Immature natural killer cell (primary cell): ENCODE data around the gene RET. TPM values are rescaled to one million over a fixed set of nuclear protein-coding genes. Genes with fewer than 3 reads are reported as not detected.

Experiments used
- DNase-seq, 3 donors: peaks; one replicate each; pipeline ENCODE4 v3.0.0; 2022; ENCODE audit warnings: mixed read lengths in 1 of 3
- H3K27ac Mint-ChIP-seq, 6 donors: one replicate each; pipeline ENCODE4 v1.8.0; 2020; ENCODE audit warnings: mixed read lengths in 6 of 6, mild to moderate bottlenecking in 5 of 6, inconsistent platforms in 4 of 6, moderate library complexity in 3 of 6
- H3K27me3 Mint-ChIP-seq, 3 donors: one replicate each; pipeline ENCODE4 v1.8.0; 2020 to 2021; ENCODE audit warnings: low read depth in 3 of 3, mild to moderate bottlenecking in 3 of 3, mixed read lengths in 3 of 3, moderate library complexity in 3 of 3, inconsistent platforms in 1 of 3
- H3K36me3 Mint-ChIP-seq, 3 donors: one replicate each; pipeline ENCODE4 v1.8.0; 2020; ENCODE audit warnings: mixed read lengths in 3 of 3, inconsistent platforms in 2 of 3, mild to moderate bottlenecking in 2 of 3
- H3K4me1 Mint-ChIP-seq, 2 donors: one replicate each; pipeline ENCODE4 v1.8.0; 2020; ENCODE audit warnings: inconsistent platforms in 2 of 2, mild to moderate bottlenecking in 2 of 2, mixed read lengths in 2 of 2, moderate library complexity in 1 of 2
- H3K4me3 Mint-ChIP-seq, 5 donors: one replicate each; pipeline ENCODE4 v1.8.0; 2020; ENCODE audit warnings: mild to moderate bottlenecking in 5 of 5, mixed read lengths in 5 of 5, inconsistent platforms in 3 of 5, moderate library complexity in 3 of 5
- H3K9me3 Mint-ChIP-seq, 6 donors: one replicate each; pipeline ENCODE4 v1.8.0; 2020; ENCODE audit warnings: mild to moderate bottlenecking in 6 of 6, mixed read lengths in 6 of 6, inconsistent platforms in 4 of 6, moderate library complexity in 3 of 6
- polyA plus RNA-seq, 3 donors: library from polyadenylated mRNA; unstranded; fragments of 300-500 nt; fragmentation: Illumina TruSeq; gene quantifications; one replicate each; pipeline ENCODE4 v1.2.3, GENCODE V29; 2021

The RET gene
- polyA plus RNA-seq, 3 donors from 2014 or later: 0.27 TPM; not detected in 2

DNA sequence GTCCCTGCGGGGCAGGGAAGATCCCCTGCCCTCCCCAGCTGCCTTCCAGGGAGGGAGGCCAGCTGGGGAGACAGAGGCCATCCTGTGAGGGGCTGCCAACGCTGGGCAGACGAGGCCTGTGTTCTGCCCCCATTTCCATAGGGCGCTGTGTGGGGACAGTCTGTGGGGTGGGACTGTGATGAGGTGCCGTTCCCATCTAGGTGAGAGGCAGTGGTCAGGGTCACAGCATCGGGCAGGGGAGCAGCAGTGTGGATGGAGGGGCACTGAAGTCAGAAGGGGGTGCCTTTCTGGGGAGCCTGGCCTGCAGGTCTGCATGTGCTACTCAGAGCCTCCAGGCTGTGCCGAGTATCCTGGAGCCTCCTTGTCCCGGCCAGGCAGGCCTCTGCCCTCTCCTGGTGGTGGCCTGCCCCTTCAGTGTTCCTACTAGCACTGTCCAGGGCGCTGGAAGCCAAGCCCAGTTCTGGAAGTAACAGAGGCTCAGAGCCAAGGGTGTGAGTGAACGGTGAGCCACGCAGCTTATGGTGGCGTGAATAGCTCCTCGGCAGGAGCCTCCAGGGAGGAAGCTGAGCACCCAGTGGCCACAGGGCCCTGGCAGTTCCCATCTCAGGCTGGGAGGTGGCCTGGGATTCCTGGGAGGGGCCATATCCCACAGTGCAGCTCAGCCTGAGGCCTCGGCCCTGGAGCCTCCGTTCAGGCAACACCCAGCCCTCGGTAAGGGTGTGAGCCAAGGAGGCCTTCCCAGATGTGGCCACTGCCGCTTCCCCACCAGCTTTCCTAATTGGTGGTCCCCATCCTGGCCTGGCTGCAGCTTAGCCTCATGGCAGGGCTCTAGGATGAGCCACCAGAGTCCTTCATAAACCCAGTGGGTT is 38.1 kb downstream of the RET start:
- no peak for DNase-seq
- peak overlapping the region in 1 of 6 donors; percentile 17 for H3K27ac Mint-ChIP-seq
- H3K9me3 Mint-ChIP-seq: no peaks in the 10 kb centered on the region
- no peak overlapping the region for H3K4me3 Mint-ChIP-seq
- peaks cover 0 to 4% of the 10 kb centered on the region in 2 donors for H3K4me1 Mint-ChIP-seq
- H3K27me3 Mint-ChIP-seq: no peaks in the 10 kb centered on the region
- no peaks in the 10 kb centered on the region for H3K36me3 Mint-ChIP-seq

DNA sequence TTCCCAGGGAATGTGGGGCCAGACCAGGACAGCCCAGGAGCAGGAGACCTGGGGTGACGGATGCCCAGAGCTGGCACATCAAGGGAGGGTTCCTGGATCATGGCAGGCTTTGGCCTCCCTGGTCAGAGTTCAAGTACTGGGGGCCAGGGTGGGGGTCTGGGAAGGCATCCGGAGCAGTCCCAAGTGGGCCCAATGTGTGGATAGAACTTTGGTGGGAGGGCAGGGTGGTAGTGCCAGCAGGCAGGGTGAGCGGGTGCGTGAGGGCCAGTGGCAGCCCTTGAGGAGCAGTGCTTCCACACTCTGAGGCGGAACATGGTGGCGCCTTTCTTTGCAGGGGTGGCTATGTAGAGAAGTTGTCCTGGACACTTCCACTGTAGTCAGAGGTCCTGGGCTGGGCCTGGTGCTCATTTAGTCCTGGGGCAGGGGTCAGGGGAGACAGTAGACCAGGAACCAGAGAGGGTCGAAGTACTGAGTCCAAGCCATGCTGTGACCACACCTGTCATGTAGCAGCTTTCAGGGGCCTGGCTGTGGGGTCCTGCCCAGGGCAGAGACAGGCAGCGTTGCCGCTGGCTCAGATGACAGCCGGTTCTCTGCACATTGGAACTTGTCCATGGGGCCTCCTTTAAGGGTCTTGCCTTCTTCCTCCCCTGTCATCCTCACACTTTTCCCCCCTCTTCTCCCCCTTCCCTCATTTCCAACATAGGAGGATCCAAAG is 39.2 kb downstream of the RET start:
- H3K4me3 Mint-ChIP-seq: no peak overlapping the region
- no peaks in the 10 kb centered on the region for H3K36me3 Mint-ChIP-seq
- H3K27me3 Mint-ChIP-seq: peaks cover 0 to 4% (median 0%) of the 10 kb centered on the region in 3 donors
- peak overlapping the region in 1 of 6 donors; percentile 50 for H3K27ac Mint-ChIP-seq
- peaks cover 9 to 13% of the 10 kb centered on the region in 2 donors for H3K4me1 Mint-ChIP-seq
- H3K9me3 Mint-ChIP-seq: no peaks in the 10 kb centered on the region
- DNase-seq: no peak

DNA sequence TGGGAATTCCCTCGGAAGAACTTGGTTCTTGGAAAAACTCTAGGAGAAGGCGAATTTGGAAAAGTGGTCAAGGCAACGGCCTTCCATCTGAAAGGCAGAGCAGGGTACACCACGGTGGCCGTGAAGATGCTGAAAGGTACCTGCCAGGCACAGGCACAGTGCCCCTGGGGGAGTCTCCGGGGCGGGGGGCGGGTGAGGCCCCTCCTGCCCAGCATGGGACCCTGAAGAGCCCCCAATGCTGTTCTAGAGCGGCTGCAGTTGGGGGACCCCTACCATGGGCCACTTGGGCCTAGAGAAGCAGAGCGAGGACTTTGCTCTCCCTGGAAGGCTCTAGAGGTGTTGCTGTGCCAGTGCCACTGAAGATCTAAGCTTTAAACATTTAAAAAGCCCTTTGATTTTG is 39.7 kb downstream of the RET start:
- Mint-ChIP-seq H3K9me3 (no peaks in the 10 kb centered on the region), H3K36me3 (no peaks in the 10 kb centered on the region), H3K27me3 (peaks cover 0 to 4% (median 0%) of the 10 kb centered on the region in 3 donors), H3K4me3 (no peak overlapping the region), H3K4me1 (peaks cover 14 to 19% of the 10 kb centered on the region in 2 donors), H3K27ac (peak overlapping the region in 1 of 6 donors; percentile 50)
- no peak for DNase-seq

DNA sequence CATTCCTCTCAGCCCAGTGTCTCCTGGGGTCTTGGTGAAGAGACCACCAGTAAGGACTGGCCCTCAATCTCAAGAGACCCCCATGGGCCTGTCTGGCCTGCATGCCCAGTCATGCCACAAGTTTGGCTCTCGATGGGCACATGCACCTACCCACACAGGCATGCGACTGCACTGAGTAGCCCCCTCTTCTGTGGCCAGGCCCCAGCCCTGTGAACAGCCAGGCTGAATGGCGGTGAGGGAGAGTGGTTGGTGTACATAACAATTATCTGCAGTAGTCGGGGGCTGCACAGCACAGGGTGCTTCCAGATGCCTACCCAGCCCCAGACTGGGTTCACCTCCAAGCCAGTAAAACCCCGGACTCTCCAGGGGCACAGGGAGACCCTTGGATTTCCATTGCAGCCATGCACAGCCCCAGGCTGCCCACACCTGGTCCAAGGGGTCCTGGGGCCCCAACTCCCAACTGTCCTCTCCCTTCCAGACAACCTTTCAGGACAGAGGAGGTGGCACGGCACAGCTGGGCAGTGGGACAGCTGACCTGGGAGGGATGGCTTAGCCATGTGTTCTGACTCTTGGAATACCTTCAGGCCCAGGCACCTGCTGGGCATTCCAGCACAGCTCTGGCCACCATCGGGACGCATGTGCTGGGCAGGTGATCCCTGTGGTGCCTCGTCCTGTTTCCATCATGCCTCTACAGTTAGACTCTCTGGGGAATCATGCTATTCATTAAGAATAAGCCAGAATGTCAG is 40.3 kb downstream of the RET start:
- Mint-ChIP-seq H3K27ac (peak overlapping the region in 1 of 6 donors; percentile 21), H3K4me1 (peaks cover 20 to 25% of the 10 kb centered on the region in 2 donors), H3K4me3 (no peak overlapping the region), H3K27me3 (peaks cover 0 to 4% (median 0%) of the 10 kb centered on the region in 3 donors), H3K36me3 (no peaks in the 10 kb centered on the region), H3K9me3 (no peaks in the 10 kb centered on the region)
- no peak for DNase-seq

DNA sequence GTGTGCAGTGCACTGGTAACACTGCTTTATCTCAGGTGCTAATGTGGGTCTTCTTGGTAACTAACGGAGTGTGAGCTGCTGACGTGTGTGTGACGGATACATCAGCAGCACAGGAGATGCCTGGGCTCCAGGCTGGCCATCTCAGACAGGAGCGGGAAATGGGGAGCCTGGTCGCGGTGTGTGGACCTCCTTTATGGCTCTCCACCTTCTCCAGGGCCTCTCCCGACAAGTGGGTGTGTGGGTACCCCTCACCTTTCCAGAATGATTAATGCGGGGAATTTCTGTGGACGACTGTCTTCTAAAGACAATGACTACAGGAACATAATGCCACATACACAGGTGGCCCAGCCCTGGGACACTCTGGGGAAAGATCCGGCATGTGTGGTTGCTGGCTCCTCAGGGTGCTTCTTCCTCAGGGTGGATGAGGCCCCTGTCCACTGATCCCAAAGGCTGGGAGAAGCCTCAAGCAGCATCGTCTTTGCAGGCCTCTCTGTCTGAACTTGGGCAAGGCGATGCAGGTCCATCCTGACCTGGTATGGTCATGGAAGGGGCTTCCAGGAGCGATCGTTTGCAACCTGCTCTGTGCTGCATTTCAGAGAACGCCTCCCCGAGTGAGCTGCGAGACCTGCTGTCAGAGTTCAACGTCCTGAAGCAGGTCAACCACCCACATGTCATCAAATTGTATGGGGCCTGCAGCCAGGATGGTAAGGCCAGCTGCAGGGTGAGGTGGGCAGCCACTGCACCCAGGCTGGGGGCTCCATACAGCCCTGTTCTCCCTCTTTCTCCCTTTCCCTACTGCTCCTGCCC is 41.1 kb downstream of the RET start:
- H3K9me3 Mint-ChIP-seq: no peaks in the 10 kb centered on the region
- H3K27me3 Mint-ChIP-seq: peaks cover 0 to 4% (median 0%) of the 10 kb centered on the region in 3 donors
- DNase-seq: no peak
- no peaks in the 10 kb centered on the region for H3K36me3 Mint-ChIP-seq
- H3K4me1 Mint-ChIP-seq: peaks cover 28 to 32% of the 10 kb centered on the region in 2 donors
- no peak overlapping the region for H3K4me3 Mint-ChIP-seq
- H3K27ac Mint-ChIP-seq: peak overlapping the region in 2 of 6 donors; percentile 21 to 35

DNA sequence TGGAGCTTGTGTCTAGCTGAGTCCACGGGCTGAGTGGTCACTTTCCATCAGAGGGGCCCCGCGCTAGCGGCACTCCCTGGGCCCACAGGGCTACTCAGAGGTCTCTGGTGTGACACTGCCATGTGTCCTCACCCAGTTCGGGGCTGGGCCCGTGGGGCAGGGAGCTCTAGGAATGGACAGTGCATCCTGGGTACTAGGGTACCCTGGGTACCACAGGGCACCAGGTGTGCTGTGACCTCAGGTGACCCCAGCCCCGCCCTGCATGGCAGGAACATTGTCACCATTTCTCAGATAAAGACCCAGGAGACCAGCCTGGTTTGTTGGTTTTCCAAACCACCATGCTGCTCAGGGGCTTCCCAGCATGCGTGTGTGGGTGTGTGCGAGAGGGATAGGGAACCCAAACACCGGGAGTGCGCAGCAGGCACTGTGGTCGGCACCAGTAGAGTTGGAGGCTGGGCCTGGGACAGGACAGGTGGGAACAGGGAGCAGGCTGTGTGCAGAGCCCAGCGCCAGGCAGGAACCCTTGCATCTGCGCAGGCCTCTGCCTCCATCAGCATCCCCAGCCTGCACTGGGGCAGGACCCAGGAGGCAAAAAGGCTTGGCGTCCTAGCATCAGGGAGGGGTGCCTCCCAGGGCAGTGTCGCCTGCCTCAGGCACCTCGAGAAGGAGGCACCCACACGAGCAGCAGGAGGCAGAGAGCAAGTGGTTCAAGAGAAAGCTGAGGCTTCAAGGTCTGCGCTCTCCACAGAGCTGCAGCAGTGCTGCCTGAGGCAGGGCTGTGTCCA is 42.0 kb downstream of the RET start:
- no peak for DNase-seq
- Mint-ChIP-seq H3K36me3 (no peaks in the 10 kb centered on the region), H3K4me1 (peaks cover 29 to 33% of the 10 kb centered on the region in 2 donors), H3K4me3 (no peak overlapping the region), H3K9me3 (no peaks in the 10 kb centered on the region), H3K27me3 (peaks cover 0 to 4% (median 0%) of the 10 kb centered on the region in 3 donors), H3K27ac (peak overlapping the region in 1 of 6 donors; percentile 55)

DNA sequence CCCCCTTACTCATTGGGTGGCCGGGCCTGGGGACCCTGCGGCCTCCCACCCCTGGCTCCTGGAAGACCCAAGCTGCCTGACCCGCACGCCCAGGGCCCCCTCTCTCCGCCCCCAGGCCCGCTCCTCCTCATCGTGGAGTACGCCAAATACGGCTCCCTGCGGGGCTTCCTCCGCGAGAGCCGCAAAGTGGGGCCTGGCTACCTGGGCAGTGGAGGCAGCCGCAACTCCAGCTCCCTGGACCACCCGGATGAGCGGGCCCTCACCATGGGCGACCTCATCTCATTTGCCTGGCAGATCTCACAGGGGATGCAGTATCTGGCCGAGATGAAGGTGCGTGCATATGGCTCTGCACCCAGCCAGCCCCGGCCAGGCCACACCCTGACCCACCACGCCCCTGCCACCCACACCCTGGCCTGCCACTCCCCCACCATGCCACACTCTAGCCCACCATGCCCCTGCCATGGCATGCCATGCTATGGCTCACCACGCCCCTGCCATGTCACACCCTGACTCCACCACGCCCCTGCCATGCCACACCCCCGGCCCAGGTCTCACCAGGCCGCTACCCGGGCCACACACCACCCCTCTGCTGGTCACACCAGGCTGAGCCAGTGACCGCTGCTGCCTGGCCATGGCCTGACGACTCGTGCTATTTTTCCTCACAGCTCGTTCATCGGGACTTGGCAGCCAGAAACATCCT is 42.7 kb downstream of the RET start:
- H3K27me3 Mint-ChIP-seq: peaks cover 0 to 4% (median 0%) of the 10 kb centered on the region in 3 donors
- peak overlapping the region; percentile 4 to 94 (median 88) for H3K27ac Mint-ChIP-seq
- peak overlapping the region in 1 of 5 donors; percentile 29 for H3K4me3 Mint-ChIP-seq
- no peaks in the 10 kb centered on the region for H3K36me3 Mint-ChIP-seq
- peaks cover 29 to 33% of the 10 kb centered on the region in 2 donors for H3K4me1 Mint-ChIP-seq
- no peaks in the 10 kb centered on the region for H3K9me3 Mint-ChIP-seq
- DNase-seq: no peak

DNA sequence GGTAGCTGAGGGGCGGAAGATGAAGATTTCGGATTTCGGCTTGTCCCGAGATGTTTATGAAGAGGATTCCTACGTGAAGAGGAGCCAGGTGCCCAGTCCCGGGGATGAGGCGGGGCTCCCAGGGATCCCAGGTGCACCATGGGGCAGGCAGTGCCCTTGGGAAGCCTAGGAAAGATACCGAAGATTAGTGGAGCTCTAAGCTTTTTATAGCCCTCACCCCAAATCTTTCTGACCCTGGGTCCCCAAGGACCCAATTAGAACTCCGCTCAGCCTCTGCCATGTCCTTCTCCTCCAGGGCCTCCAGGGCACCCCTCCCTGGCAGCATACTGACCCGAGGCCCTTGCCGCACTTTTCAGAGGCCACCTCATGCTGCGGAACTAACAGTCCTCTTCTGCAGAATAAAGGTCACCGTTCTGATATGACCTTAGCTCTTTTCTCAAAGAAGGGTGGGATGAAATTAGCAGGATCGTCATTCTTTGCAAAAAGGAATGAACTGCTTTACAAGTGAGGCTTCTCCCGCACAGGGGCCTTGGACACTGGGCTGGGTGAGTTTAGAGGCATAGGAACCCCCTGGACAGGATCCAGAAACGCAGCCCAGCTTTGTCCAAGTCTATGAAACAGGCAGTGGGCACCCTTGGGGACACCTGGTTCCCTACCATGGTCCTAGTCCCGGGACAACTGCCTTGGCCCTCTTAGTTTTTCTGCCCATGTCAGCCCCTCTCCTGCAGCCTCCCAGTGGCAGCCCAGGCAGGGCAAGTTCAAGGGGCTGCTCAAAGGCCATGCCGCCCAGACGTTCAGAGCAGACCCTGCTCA is 43.5 kb downstream of the RET start:
- Mint-ChIP-seq H3K9me3 (no peaks in the 10 kb centered on the region), H3K4me1 (peaks cover 29 to 33% of the 10 kb centered on the region in 2 donors), H3K27me3 (peaks cover 0 to 4% (median 0%) of the 10 kb centered on the region in 3 donors), H3K27ac (peak overlapping the region; percentile 87 to 97 (median 94)), H3K36me3 (no peaks in the 10 kb centered on the region), H3K4me3 (peak overlapping the region; percentile 65 to 80 (median 68))
- DNase-seq: no peak

DNA sequence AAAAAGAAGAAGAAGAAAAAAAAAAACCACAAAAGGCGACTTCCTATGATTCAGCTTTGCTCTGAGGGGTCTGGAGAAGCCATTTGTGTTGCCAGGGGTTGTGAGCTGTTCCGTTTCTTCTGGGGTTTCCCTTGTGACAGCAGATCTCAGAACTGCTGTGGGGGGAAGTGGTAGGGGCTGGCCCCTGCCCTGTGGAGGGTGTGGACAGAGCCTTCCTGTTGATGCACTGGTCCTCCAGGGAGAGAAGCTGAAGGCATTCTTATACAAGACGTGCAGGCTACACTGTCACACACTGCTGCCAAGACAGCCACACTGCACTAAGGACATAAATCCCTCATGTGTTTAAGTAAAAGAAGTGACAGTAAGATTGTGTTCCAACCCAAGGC is 44.1 kb downstream of the RET start:
- Mint-ChIP-seq H3K27me3 (peaks cover 0 to 4% (median 0%) of the 10 kb centered on the region in 3 donors), H3K27ac (peak overlapping the region; percentile 87 to 97 (median 94)), H3K4me1 (peaks cover 29 to 35% of the 10 kb centered on the region in 2 donors), H3K9me3 (no peaks in the 10 kb centered on the region), H3K36me3 (no peaks in the 10 kb centered on the region), H3K4me3 (peak overlapping the region; percentile 65 to 80 (median 68))
- peak; percentile 68 to 70 (median 69) for DNase-seq

DNA sequence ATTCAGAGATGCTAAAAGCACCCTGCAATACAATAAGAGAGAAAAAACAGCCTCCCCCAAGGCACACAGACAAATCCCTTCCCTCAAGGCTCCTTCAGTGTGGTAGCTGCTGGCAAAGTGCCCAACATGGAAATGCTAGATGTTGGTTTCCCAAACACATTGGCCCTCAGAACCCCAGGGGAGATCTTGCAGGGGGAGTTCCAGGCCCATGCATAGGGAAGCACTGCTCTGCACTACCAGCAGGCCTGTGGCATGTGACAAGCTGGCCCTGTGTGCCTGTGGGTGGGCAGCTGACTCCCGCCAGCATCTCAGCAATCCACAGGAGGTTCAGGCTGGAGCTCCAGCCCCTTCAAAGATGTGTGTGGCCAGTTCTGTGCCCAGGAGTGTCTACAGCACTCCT is 44.6 kb downstream of the RET start:
- Mint-ChIP-seq H3K9me3 (no peaks in the 10 kb centered on the region), H3K27ac (peak overlapping the region; percentile 87 to 97 (median 94)), H3K4me1 (peaks cover 31 to 35% of the 10 kb centered on the region in 2 donors), H3K36me3 (no peaks in the 10 kb centered on the region), H3K27me3 (peaks cover 0 to 4% (median 0%) of the 10 kb centered on the region in 3 donors), H3K4me3 (peak overlapping the region; percentile 65 to 80 (median 68))
- no peak for DNase-seq

DNA sequence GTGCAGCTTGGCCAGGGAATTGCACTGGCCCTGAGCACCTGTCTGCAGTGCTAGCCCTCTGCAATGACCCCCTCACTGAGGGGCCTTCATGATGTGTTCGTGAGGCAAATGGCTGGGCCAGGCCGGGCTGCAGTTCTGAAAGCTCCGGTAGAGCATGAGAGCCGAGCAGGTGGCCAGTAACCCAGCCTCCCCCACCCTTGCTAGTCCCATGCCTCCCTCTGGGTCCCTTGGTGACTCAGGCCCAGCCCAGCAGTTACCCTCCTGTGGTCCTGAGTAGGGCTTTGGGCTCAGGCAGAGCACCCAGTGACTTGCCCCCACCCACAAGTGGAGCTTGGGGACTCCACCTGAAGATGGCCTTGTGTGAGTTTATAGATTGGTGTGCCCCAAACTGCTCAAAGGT is 45.2 kb downstream of the RET start:
- no peak for DNase-seq
- no peaks in the 10 kb centered on the region for H3K9me3 Mint-ChIP-seq
- H3K36me3 Mint-ChIP-seq: no peaks in the 10 kb centered on the region
- peaks cover 38 to 42% of the 10 kb centered on the region in 2 donors for H3K4me1 Mint-ChIP-seq
- peaks cover 0 to 4% (median 0%) of the 10 kb centered on the region in 3 donors for H3K27me3 Mint-ChIP-seq
- H3K27ac Mint-ChIP-seq: peak overlapping the region; percentile 53 to 95 (median 92)
- peak overlapping the region in 2 of 5 donors; percentile 36 to 66 for H3K4me3 Mint-ChIP-seq
